GM12801 (cell line): ENCODE measurements around the gene GTPBP2.

Source experiments
- CTCF ChIP-seq: IDR thresholded peaks from one replicate; pipeline ENCODE4 v1.5.1; 2011; ENCODE audit warnings: control low read depth; ENCODE audit not compliant: insufficient read length; ENCODE audit errors: extremely low read depth

The GTPBP2 gene

DNA sequence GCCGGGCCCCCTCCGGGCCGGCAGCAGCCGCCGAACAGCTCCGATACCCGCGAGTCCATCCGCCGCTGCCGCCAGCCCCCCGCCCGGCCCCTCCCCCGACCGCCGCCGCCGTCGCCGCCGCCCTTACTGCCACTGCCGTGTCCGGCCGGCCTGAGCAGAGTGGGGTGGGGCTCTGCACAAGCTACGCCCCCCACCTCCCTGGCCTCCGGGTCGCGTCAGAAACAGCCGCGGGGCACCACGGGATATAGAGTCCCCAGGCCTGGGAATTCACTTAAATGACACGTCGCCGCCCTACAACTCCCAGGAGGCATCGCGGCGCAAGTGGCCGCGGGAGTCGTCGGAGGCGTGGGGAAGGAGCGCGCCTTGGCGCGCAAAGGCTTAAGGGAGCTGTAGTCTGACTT, at the start of gene GTPBP2:
TSS of gene GTPBP2 (minus strand) at position 161 of the 401 bp plus-strand sequence. CDS start at position 59, 102 bp downstream.
- no peak for TF ChIP-seq CTCF

DNA sequence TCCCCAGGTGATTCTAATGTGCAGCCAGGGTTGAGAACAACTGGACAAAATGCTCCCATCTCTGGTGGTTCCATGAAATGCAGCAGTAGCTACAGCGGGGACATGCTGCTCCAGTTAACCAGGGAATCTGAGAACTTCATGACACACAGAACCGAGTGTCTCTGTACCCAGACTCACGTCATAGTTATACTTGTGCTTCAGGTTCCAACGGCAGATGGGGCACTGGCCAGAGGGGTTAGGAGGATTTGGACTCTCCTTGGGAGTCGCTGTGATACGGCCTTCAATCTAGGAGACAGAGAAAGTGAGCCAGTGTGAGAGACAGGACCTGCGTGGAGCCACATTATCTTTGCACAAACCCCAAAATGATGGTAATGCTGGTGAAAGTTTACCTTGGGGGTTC, 49.3 kb upstream of the GTPBP2 start:
- no peak for TF ChIP-seq CTCF

- no peak for TF ChIP-seq CTCF
Observed at GRCh38 chr6:43677759-43678158, 48.7 kb upstream of the GTPBP2 start.

DNA sequence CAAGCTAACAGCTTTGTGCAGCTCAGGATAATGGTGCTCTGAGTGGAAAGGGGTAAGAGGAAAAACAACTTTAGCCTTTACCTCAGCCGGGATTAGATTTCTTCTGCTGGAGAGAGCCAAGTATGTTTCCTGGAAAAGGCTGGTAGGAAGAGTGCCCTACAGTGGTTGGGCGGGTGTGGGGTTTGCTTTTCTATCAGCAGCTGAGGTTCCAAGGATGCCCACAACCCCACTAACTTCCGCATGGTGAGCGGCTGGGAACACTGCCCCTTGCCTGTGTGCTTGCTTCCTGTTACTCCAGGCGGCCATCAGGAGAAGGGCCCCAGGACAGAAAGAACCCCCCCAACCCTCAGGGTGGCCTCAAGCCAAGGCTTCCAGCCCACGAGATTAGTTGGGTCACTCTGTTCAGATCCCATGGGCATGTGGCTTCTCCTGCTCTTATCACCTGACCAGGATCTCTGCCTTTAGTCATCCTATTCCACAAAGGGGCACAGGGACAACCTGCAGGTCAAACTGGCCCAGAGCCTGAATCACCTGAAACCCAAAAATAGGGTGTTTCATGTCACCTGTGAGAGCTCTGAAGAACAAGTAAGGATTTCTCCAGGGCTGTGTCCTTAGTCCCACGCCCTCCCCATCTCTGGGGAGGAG, 48.0 kb upstream of the GTPBP2 start:
- TF ChIP-seq CTCF, result no peak

DNA sequence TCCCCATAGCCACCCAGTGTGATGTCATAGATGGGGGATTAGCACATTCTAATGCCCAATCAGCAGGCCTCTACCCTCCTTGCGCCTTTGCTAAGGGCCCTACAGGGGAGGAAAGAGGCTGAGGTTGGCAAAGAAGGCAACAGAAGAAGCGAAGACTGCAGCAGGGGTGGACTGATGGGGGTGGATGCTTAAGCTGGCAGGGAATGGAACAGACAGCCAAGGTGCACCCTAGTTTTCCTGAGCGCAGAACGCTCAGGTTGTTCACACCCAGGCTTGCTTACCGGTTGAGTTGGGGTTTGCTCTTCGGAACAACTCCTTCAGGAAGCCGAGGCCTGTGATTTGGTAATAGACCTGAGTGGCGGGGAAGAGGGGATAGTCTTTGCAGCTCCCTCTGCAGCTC, 45.9 kb upstream of the GTPBP2 start:
- no peak for TF ChIP-seq CTCF

DNA sequence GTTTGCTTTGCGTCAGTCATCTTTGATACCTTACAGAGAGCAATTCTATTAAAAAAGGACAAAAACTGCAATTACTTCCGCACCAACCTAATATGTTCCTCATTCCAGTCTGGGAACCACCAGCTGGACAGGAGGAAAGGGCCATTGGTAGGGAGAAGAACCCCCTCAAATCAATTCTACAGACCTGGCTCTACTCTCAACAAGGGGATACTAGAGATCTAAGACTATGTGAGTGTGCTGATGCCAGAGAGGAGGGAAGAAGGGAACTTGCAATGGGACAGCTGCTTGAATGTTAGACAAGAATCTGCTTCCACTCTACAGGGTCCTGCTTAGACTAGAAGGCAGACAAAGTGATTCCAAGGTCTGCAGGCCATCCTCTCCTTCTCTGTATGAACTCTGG, 45.2 kb upstream of the GTPBP2 start:
- no peak for TF ChIP-seq CTCF

GRCh38 chr6:43673444-43674084, 44.5 kb upstream of the GTPBP2 start:
- no peak for TF ChIP-seq CTCF
